HEK293 (cell line): ENCODE data around the gene CDC42BPA.

Source experiments
- CTCF ChIA-PET: fragments of 350-600 bp; formaldehyde crosslinking; extraction: SDS; loops from one replicate; lab custom pipeline; 2021; ENCODE audit warnings: antibody characterized with exemption; lab: Yijun Ruan, JAX
- POLR2A ChIA-PET: fragments of 300-600 bp; formaldehyde crosslinking; extraction: SDS; loops from one replicate; lab custom pipeline; 2020; ENCODE audit warnings: antibody characterized with exemption, inconsistent platforms; lab: Yijun Ruan, JAX
- H3K27ac ChIP-seq: fragments of 200-500 bp; sonication (Bioruptor generic); 2 replicates; pipeline ENCODE4 v1.5.1; 2014; ENCODE audit warnings: low read depth, low read length, control low read depth, inconsistent platforms; ENCODE audit errors: extremely low read depth
- H3K36me3 ChIP-seq, 2 experiments: fragments of 200-500 bp in 1 of 2; sonication (Bioruptor generic) in 1 of 2; 1 replicate in 1 of 2; 2 replicates in 1 of 2; pipeline ENCODE4 v1.5.1; 2014 to 2017; ENCODE audit warnings: inconsistent platforms in 2 of 2, low read length in 2 of 2; ENCODE audit not compliant: control insufficient read depth in 2 of 2, insufficient read depth in 1 of 2
- H3K4me1 ChIP-seq: fragments of 200-500 bp; sonication (Bioruptor generic); 2 replicates; pipeline ENCODE4 v1.5.1; 2014; ENCODE audit warnings: mild to moderate bottlenecking, low read length, inconsistent platforms; ENCODE audit not compliant: control insufficient read depth, insufficient read depth
- H3K4me3 ChIP-seq: 2 replicates; pipeline ENCODE4 v1.5.1; 2011; ENCODE audit warnings: low read depth, mild to moderate bottlenecking, control low read depth, low read length, moderate library complexity
- H3K9me3 ChIP-seq: fragments of 200-500 bp; sonication (Bioruptor generic); 2 replicates; pipeline ENCODE4 v1.5.1; 2014; ENCODE audit warnings: low read depth, low read length, inconsistent platforms; ENCODE audit not compliant: control insufficient read depth, insufficient read depth
- KLF17 ChIP-seq: fragments of 450-650 bp; formaldehyde crosslinking; IDR thresholded peaks from 2 replicates; pipeline ENCODE4 v1.5.1; 2016; ENCODE audit warnings: missing biosample characterization, missing genetic modification characterization
- OSR2 ChIP-seq: fragments of 450-650 bp; formaldehyde crosslinking; IDR thresholded peaks from 2 replicates; pipeline ENCODE4 v1.5.1; 2016; ENCODE audit warnings: missing biosample characterization, missing genetic modification characterization
- PRDM1 ChIP-seq: fragments of 450-650 bp; formaldehyde crosslinking; IDR thresholded peaks from 2 replicates; pipeline ENCODE4; 2016; ENCODE audit warnings: missing biosample characterization, missing genetic modification characterization
- TCF7L2 ChIP-seq: IDR thresholded peaks from 2 replicates; pipeline ENCODE4 v1.6.1; 2011; ENCODE audit warnings: low read depth, mild to moderate bottlenecking, inconsistent platforms, low read length, moderate library complexity, borderline replicate concordance
- TRIM28 ChIP-seq: IDR thresholded peaks from 2 replicates; pipeline ENCODE4 v1.6.1; 2011; ENCODE audit warnings: low read length, control low read depth, borderline replicate concordance
- YY1 ChIP-seq: fragments of 450-650 bp; formaldehyde crosslinking; IDR thresholded peaks from 2 replicates; pipeline ENCODE4 v1.5.1; 2018; ENCODE audit warnings: missing biosample characterization, missing genetic modification characterization
- ZBTB48 ChIP-seq: fragments of 450-650 bp; formaldehyde crosslinking; IDR thresholded peaks from 2 replicates; pipeline ENCODE4 v1.5.1; 2016; ENCODE audit warnings: missing biosample characterization, missing genetic modification characterization
- ZFHX2 ChIP-seq: fragments of 450-650 bp; formaldehyde crosslinking; conservative IDR thresholded peaks from 2 replicates; pipeline ENCODE4 v1.5.1; 2016; ENCODE audit warnings: missing biosample characterization, missing genetic modification characterization
- ZNF112 ChIP-seq: fragments of 450-650 bp; formaldehyde crosslinking; IDR thresholded peaks from 2 replicates; pipeline ENCODE4 v1.5.0; 2017; ENCODE audit warnings: missing biosample characterization, missing genetic modification characterization
- ZNF121 ChIP-seq: fragments of 450-650 bp; formaldehyde crosslinking; IDR thresholded peaks from 2 replicates; pipeline ENCODE4 v1.5.1; 2016; ENCODE audit warnings: missing biosample characterization, missing genetic modification characterization
- ZNF133 ChIP-seq: fragments of 450-650 bp; formaldehyde crosslinking; IDR thresholded peaks from 2 replicates; pipeline ENCODE4 v1.5.1; 2016; ENCODE audit warnings: missing biosample characterization, missing genetic modification characterization
- ZNF221 ChIP-seq: fragments of 450-650 bp; formaldehyde crosslinking; IDR thresholded peaks from 2 replicates; pipeline ENCODE4 v1.5.1; 2017; ENCODE audit warnings: missing biosample characterization, missing genetic modification characterization, borderline replicate concordance
- ZNF341 ChIP-seq: fragments of 450-650 bp; formaldehyde crosslinking; IDR thresholded peaks from 2 replicates; pipeline ENCODE4; 2016; ENCODE audit warnings: low read depth, missing biosample characterization, missing genetic modification characterization
- ZNF350 ChIP-seq: fragments of 450-650 bp; formaldehyde crosslinking; IDR thresholded peaks from 2 replicates; pipeline ENCODE4 v1.5.0; 2017; ENCODE audit warnings: missing biosample characterization, mild to moderate bottlenecking, missing genetic modification characterization
- ZNF362 ChIP-seq: fragments of 450-650 bp; formaldehyde crosslinking; IDR thresholded peaks from 2 replicates; pipeline ENCODE4 v1.5.1; 2016; ENCODE audit warnings: missing biosample characterization, missing genetic modification characterization
- ZNF37A ChIP-seq: fragments of 450-650 bp; IDR thresholded peaks from 2 replicates; pipeline ENCODE4 v1.5.1; 2018; ENCODE audit warnings: missing biosample characterization, missing genetic modification characterization
- ZNF677 ChIP-seq: fragments of 450-650 bp; IDR thresholded peaks from 2 replicates; pipeline ENCODE4 v1.5.0; 2018; ENCODE audit warnings: missing biosample characterization, mild to moderate bottlenecking, missing genetic modification characterization, moderate library complexity
- ZNF791 ChIP-seq: fragments of 450-650 bp; formaldehyde crosslinking; IDR thresholded peaks from 2 replicates; pipeline ENCODE4 v1.5.1; 2016; ENCODE audit warnings: missing biosample characterization, missing genetic modification characterization
- ZNF792 ChIP-seq: fragments of 450-650 bp; formaldehyde crosslinking; IDR thresholded peaks from 2 replicates; pipeline ENCODE4 v1.5.1; 2016; ENCODE audit warnings: missing biosample characterization, missing genetic modification characterization
- ZSCAN4 ChIP-seq: fragments of 450-650 bp; formaldehyde crosslinking; IDR thresholded peaks from 2 replicates; pipeline ENCODE4 v1.5.1; 2017; ENCODE audit warnings: missing biosample characterization, missing genetic modification characterization

Gene CDC42BPA

GRCh38 chr1:226994586-226995364 lies 323.5 kb downstream of the CDC42BPA start:
- no peak for TF ChIP-seq ZNF221 (tag by site-specific recombination)
- no peak for TF ChIP-seq YY1
- TF ChIP-seq TCF7L2: no peak
- no peak for TF ChIP-seq ZFHX2 (tag by site-specific recombination)
- no peak for TF ChIP-seq ZNF133 (tag by site-specific recombination)
- TF ChIP-seq ZNF37A (tag by site-specific recombination): no peak
- no peak for TF ChIP-seq ZNF350 (tag by site-specific recombination)
- TF ChIP-seq OSR2 (tag by site-specific recombination): no peak
- TF ChIP-seq ZBTB48 (tag by site-specific recombination): no peak
- no peak for TF ChIP-seq ZNF791 (tag by site-specific recombination)
- no peak for TF ChIP-seq ZNF362 (tag by site-specific recombination)
- no peak for TF ChIP-seq ZNF121 (tag by site-specific recombination)
- no peak for TF ChIP-seq ZNF792
- no peak for TF ChIP-seq ZNF112 (tag by site-specific recombination)
- TF ChIP-seq ZNF341 (tag by site-specific recombination): no peak
- TF ChIP-seq KLF17 (tag by site-specific recombination): no peak
- TF ChIP-seq ZSCAN4: no peak
- TF ChIP-seq ZNF677: no peak
- TF ChIP-seq, all 188 proteins: peak for 0
- no peak overlapping the region for H3K27ac ChIP-seq
- H3K4me3 ChIP-seq: no peak overlapping the region
- no peaks in the 10 kb centered on the region for H3K36me3 ChIP-seq
- H3K9me3 ChIP-seq: no peaks in the 10 kb centered on the region
- no peaks in the 10 kb centered on the region for H3K4me1 ChIP-seq
- ChIA-PET POLR2A (no interaction called here), CTCF (interaction anchor here (1.0 to 1.2 kb wide), 2 partner anchors 7 to 82 kb away, joined by 3 to 4 read pairs; no protein-coding TSS in a partner anchor)

- H3K9me3 ChIP-seq: no peaks in the 10 kb centered on the region
- ChIA-PET POLR2A (no interaction called here), CTCF (interaction anchor here (0.6 to 1.2 kb wide), 2 partner anchors 8 to 296 kb away, joined by 3 to 4 read pairs; no protein-coding TSS in a partner anchor)
These were observed 324.3 kb downstream of the CDC42BPA start for GRCh38 chr1:226993814-226994585.

More at GRCh38 chr1:226993814-226994585, 324.3 kb downstream of the CDC42BPA start:
- Histone ChIP-seq H3K4me3 (no peak overlapping the region), H3K4me1 (no peaks in the 10 kb centered on the region), H3K36me3 (no peaks in the 10 kb centered on the region), H3K27ac (no peak overlapping the region)
- TF ChIP-seq TRIM28 (peak; percentile 73; the same call in 1 of the 2 replicates), PRDM1 (no peak), OSR2 (tag by site-specific recombination) (0 out of 2 replicates have a peak, but pooled peaks have one; percentile 9)
